ENCODE data around the gene POLN. TPM values are rescaled to one million over a fixed set of nuclear protein-coding genes. Genes with fewer than 3 reads are reported as not detected.

Gene POLN
- total RNA-seq, 3 donors from 2014 or later (not counting 1 experiment from before 2014, with no cell fraction given), result 2.6 to 6.9 (median 3.3) TPM

DNA sequence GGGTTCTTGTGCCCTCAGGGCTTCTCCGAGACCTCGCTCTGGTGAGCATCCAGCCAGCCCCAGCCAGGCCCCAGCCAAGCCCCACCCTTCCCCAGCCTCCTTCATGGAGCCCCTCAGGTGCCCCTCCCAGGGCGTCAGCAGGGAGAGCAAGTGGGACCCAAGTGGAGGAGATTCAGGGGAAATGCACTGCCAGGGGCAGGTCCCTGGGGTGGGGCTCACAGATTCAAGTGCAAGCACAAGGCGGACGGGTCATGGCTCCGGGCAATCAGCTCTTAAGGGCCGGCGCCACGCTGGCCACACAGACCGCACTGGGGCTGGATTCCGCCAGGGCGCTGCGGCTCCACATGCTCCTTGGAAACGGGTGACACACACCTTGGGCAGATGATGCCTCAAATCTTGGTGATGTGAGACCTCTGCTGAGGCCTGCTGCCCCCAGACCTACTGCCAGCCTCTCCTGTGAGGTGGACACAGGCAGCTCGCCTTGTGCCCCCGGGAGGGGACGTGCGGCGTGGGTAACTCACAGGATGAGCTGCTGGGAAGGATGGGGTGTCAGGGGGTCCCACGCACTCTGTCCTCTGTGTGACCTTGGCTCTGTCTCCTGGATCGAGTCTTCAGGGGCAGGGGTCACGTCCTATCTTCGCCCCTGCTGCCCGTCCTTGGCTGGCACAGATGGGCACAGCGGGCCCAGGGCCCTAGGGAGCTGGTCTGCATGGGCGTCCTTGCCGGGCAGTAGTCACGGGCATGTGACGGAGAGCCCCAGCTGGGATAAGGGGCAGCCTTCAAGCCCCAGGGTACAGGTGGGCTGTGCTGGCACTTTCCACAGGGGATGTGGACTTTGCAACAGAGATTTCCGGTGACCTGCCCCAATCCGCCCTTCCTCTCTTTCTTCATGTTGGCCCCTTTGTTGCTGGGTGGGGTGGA, 165.7 kb downstream of the POLN start:
- Mint-ChIP-seq H3K4me3 (no peak overlapping the region), H3K27me3 (ENCODE audit: low read depth in 2 of 2) (no peaks in the 10 kb centered on the region), H3K9me3 (no peaks in the 10 kb centered on the region), H3K4me1 (no peaks in the 10 kb centered on the region), H3K36me3 (no peaks in the 10 kb centered on the region), H3K27ac (no peak overlapping the region)
- Histone ChIP-seq H3K9me3 (ENCODE audit: control insufficient read depth, insufficient read depth, low read length) (no peaks in the 10 kb centered on the region), H3K4me1 (ENCODE audit: control insufficient read depth, insufficient read depth, low read length) (no peaks in the 10 kb centered on the region), H3K36me3 (ENCODE audit: control insufficient read depth, insufficient read depth, low read length) (no peaks in the 10 kb centered on the region), H3K27me3 (ENCODE audit: control insufficient read depth, insufficient read depth, low read length) (no peaks in the 10 kb centered on the region), H3K4me3 (ENCODE audit: low read length) (no peak overlapping the region), H3K27ac (ENCODE audit: low read length) (no peak overlapping the region)
- TF ChIP-seq, protein P1, sequence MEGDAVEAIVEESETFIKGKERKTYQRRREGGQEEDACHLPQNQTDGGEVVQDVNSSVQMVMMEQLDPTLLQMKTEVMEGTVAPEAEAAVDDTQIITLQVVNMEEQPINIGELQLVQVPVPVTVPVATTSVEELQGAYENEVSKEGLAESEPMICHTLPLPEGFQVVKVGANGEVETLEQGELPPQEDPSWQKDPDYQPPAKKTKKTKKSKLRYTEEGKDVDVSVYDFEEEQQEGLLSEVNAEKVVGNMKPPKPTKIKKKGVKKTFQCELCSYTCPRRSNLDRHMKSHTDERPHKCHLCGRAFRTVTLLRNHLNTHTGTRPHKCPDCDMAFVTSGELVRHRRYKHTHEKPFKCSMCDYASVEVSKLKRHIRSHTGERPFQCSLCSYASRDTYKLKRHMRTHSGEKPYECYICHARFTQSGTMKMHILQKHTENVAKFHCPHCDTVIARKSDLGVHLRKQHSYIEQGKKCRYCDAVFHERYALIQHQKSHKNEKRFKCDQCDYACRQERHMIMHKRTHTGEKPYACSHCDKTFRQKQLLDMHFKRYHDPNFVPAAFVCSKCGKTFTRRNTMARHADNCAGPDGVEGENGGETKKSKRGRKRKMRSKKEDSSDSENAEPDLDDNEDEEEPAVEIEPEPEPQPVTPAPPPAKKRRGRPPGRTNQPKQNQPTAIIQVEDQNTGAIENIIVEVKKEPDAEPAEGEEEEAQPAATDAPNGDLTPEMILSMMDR (IDR thresholded peaks at IDR 0.05), result no peak
- intact Hi-C loops (cut with micrococcal nuclease), result no loop called here
- WGBS (ENCODE audit: insufficient coverage), result 93% methylated on average over 31 of the region's 31 CpGs
- ATAC-seq, result no peak
- DNase-seq, result no peak

DNA sequence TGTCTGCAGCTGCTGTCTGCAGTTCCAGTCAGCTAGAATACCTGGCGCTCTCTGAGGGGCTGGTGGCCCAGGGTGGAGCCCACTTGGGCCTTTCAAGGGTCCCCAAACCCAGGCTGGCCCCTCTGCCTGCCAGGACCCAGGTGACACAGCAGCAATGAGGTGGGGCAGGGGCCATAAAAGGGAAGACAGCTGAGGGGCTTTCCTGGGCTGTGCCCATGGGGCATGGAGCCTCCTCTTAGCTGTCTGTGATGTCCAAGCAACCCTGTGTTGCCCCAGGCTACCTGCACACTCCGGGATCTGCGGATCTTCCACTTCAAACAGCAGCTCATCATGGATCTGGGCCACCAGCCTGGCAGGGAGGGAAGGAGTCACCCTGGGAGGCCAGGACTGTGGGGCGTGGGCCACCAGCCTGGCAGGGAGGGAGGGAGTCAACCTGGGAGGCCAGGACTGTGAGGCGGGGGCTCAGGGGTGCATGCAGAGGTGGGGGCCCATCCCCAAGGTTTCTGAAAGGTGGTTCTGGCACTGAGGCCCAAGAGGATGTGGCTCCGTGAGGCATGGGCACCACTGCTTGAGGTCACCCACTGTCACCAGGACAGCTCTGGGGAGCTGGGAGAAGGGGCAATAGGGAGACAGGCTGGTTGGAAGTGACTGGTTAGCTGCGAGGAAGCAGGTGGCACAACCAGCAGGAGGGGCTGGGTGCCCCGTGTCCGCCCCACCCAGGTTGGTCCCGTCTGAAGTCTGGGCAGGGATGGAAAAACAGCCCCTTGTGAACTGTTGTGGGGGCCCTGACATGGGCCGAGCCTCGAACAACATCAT, 166.5 kb downstream of the POLN start:
- DNase-seq (no peak), ATAC-seq (no peak)
- no peak overlapping the region for H3K4me3 Mint-ChIP-seq
- no peaks in the 10 kb centered on the region for H3K9me3 Mint-ChIP-seq
- Histone ChIP-seq H3K4me1 (ENCODE audit: control insufficient read depth, insufficient read depth, low read length) (no peaks in the 10 kb centered on the region), H3K27ac (ENCODE audit: low read length) (no peak overlapping the region), H3K4me3 (ENCODE audit: low read length) (no peak overlapping the region), H3K27me3 (ENCODE audit: control insufficient read depth, insufficient read depth, low read length) (no peaks in the 10 kb centered on the region), H3K9me3 (ENCODE audit: control insufficient read depth, insufficient read depth, low read length) (no peaks in the 10 kb centered on the region), H3K36me3 (ENCODE audit: control insufficient read depth, insufficient read depth, low read length) (no peaks in the 10 kb centered on the region)
- no peaks in the 10 kb centered on the region for H3K36me3 Mint-ChIP-seq
- intact Hi-C loops (cut with micrococcal nuclease), result no loop called here
- TF ChIP-seq, protein P1 (IDR thresholded peaks at IDR 0.05), result no peak
- no peaks in the 10 kb centered on the region for H3K27me3 Mint-ChIP-seq (ENCODE audit: low read depth in 2 of 2)
- H3K27ac Mint-ChIP-seq, result no peak overlapping the region
- 82% methylated on average over 12 of the region's 12 CpGs for WGBS (ENCODE audit: insufficient coverage)
- H3K4me1 Mint-ChIP-seq, result no peaks in the 10 kb centered on the region

DNA sequence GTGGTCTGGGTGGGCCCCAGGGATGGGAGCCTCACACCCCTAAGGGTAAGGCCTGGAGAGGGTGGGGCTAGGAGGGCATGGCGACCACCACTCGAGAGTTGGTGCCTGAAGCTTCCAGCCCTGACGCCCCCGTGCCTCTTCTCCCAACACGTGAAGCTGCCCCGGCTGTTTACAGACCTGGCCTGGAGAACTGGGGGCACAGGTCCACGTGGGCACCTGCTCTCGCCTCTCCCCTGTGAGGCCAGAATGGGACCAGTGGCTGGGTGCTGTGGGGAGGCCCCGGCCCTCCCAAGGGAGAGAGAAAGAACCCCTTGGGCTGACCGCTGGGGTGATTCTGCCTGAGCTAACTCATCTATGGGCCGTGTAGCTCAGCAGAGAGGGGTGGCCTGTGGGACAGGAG, 167.3 kb downstream of the POLN start:
- Mint-ChIP-seq H3K4me3 (no peak overlapping the region), H3K36me3 (no peaks in the 10 kb centered on the region), H3K27ac (no peak overlapping the region), H3K27me3 (ENCODE audit: low read depth in 2 of 2) (no peaks in the 10 kb centered on the region), H3K4me1 (no peaks in the 10 kb centered on the region), H3K9me3 (no peaks in the 10 kb centered on the region)
- no peak for ATAC-seq
- Histone ChIP-seq H3K9me3 (ENCODE audit: control insufficient read depth, insufficient read depth, low read length) (no peaks in the 10 kb centered on the region), H3K36me3 (ENCODE audit: control insufficient read depth, insufficient read depth, low read length) (no peaks in the 10 kb centered on the region), H3K27me3 (ENCODE audit: control insufficient read depth, insufficient read depth, low read length) (no peaks in the 10 kb centered on the region), H3K4me1 (ENCODE audit: control insufficient read depth, insufficient read depth, low read length) (no peaks in the 10 kb centered on the region), H3K27ac (ENCODE audit: low read length) (no peak overlapping the region), H3K4me3 (ENCODE audit: low read length) (no peak overlapping the region)
- intact Hi-C loops (cut with micrococcal nuclease), result no loop called here
- WGBS (ENCODE audit: insufficient coverage), result 83% methylated on average over 11 of the region's 11 CpGs
- DNase-seq, result no peak
- TF ChIP-seq, protein P1 (IDR thresholded peaks at IDR 0.05), result no peak

All from natural killer cell (primary cell).